ENCODE data around the gene KIF1B. TPM values are rescaled to one million over a fixed set of nuclear protein-coding genes. Genes with fewer than 3 reads are reported as not detected.

The KIF1B gene
- total RNA-seq, 6 donors from 2014 or later, result 29.4 to 67.1 (median 42.0) TPM

GRCh38 chr1:10308001-10308400 lies 97.6 kb downstream of the KIF1B start:
- Histone ChIP-seq H3K4me3 (no peak overlapping the region), H3K4me1 (peaks cover 0 to 13% (median 4%) of the 10 kb centered on the region in 4 donors), H3K27me3 (no peaks in the 10 kb centered on the region), H3K27ac (peak overlapping the region in 1 of 4 donors; percentile 30), H3K9me3 (no peaks in the 10 kb centered on the region), H3K36me3 (peaks cover 0 to 45% (median 20%) of the 10 kb centered on the region in 4 donors)
- TF ChIP-seq POLR2AphosphoS5 (IDR thresholded peaks at IDR 0.05), result no peak
- no peak for TF ChIP-seq CTCF (IDR thresholded peaks at IDR 0.05)
- no peak for TF ChIP-seq POLR2A (IDR thresholded peaks at IDR 0.05)
- TF ChIP-seq EP300 (IDR thresholded peaks at IDR 0.05), result no peak
- WGBS, 2 donors, result 73 to 89% methylated on average over 3 of the region's 3 CpGs
- DNase-seq (no peak), ATAC-seq (ENCODE audit: low FRiP score in 2 of 2) (peak in 1 of 2 donors; percentile 68)

- ATAC-seq (ENCODE audit: low FRiP score in 2 of 2) (no peak), DNase-seq (no peak)
- H3K27me3 ChIP-seq, result no peaks in the 10 kb centered on the region
- no peak overlapping the region for H3K27ac ChIP-seq
- no peaks in the 10 kb centered on the region for H3K9me3 ChIP-seq
- H3K4me3 ChIP-seq, result no peak overlapping the region
- peaks cover 0 to 13% (median 4%) of the 10 kb centered on the region in 4 donors for H3K4me1 ChIP-seq
- peaks cover 0 to 31% (median 8%) of the 10 kb centered on the region in 4 donors for H3K36me3 ChIP-seq
- no peak for TF ChIP-seq POLR2AphosphoS5 (IDR thresholded peaks at IDR 0.05)
- TF ChIP-seq POLR2A (IDR thresholded peaks at IDR 0.05), result no peak
- TF ChIP-seq CTCF (IDR thresholded peaks at IDR 0.05), result no peak
- TF ChIP-seq EP300 (IDR thresholded peaks at IDR 0.05), result no peak
- WGBS, 2 donors, result 87 to 88% methylated on average over 6 of the region's 6 CpGs
Observed at GRCh38 chr1:10309243-10310011, 99.1 kb downstream of the KIF1B start.

DNA sequence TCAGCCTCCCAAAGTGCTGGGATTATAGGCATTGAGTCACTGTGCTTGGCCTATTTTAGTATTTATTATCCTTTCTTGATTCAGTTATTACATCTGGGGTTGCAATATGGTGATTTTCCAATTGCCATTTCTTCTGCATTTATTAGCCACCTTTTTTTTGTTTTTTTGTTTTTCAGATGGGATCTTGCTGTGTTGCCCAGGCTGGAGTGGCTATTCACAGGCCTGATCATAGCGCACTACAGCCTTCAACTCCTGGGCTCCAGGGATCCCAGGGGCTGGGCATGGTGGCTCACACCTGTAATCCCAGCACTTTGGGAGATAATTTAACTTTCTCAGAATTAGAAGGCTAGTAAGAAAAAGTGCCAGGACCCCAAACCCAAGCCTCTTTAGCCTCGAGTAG lies 106.4 kb downstream of the KIF1B start:
- H3K36me3 ChIP-seq, result peaks cover 0 to 3% (median 2%) of the 10 kb centered on the region in 4 donors
- WGBS, 2 donors, result 95 to 97% methylated on average over 2 of the region's 2 CpGs

DNA sequence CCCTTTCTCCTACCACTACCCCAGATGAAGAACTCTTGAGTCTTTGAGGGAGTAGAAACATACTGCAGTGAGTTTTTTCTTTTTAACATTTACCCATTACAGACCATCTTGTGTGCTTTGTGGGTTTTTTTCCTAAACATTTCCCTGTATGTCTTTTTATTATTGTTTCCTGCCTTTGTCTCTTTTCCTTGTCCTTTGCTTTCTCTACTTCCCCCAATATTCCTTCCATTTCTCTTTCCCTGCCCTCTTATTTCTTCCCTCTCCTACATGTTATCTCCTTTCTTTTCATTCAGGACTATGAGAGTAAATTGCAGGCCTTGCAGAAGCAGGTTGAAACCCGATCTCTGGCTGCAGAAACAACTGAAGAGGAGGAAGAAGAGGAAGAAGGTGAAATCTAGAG lies 109.4 kb downstream of the KIF1B start:
- no peak for TF ChIP-seq POLR2AphosphoS5 (IDR thresholded peaks at IDR 0.05)
- no peak for TF ChIP-seq EP300 (IDR thresholded peaks at IDR 0.05)
- TF ChIP-seq CTCF (IDR thresholded peaks at IDR 0.05), result no peak
- no peak for TF ChIP-seq POLR2A (IDR thresholded peaks at IDR 0.05)
- ATAC-seq (ENCODE audit: low FRiP score in 2 of 2) (no peak), DNase-seq (no peak)
- peaks cover 0 to 28% (median 13%) of the 10 kb centered on the region in 4 donors for H3K36me3 ChIP-seq
- no peaks in the 10 kb centered on the region for H3K27me3 ChIP-seq
- no peaks in the 10 kb centered on the region for H3K4me1 ChIP-seq
- no peak overlapping the region for H3K4me3 ChIP-seq
- 73 to 94% methylated on average over 1 of the region's 1 CpG for WGBS, 2 donors
- no peak overlapping the region for H3K27ac ChIP-seq
- no peaks in the 10 kb centered on the region for H3K9me3 ChIP-seq

More for the DNA sequence above, 106.4 kb downstream of the KIF1B start:
- Histone ChIP-seq H3K4me3 (no peak overlapping the region), H3K4me1 (no peaks in the 10 kb centered on the region), H3K9me3 (no peaks in the 10 kb centered on the region), H3K27me3 (no peaks in the 10 kb centered on the region), H3K27ac (no peak overlapping the region)
- DNase-seq (no peak), ATAC-seq (ENCODE audit: low FRiP score in 2 of 2) (no peak)
- no peak for TF ChIP-seq EP300 (IDR thresholded peaks at IDR 0.05)
- TF ChIP-seq POLR2A (IDR thresholded peaks at IDR 0.05), result no peak
- no peak for TF ChIP-seq POLR2AphosphoS5 (IDR thresholded peaks at IDR 0.05)
- TF ChIP-seq CTCF (IDR thresholded peaks at IDR 0.05), result no peak

Data from upper lobe of left lung (tissue), 6 donors.